Mammary microvascular endothelial cell (primary cell): Measurements from ENCODE around the gene C3orf33. TPM values are rescaled to one million over a fixed set of nuclear protein-coding genes. Genes with fewer than 3 reads are reported as not detected.

Source experiments
- total RNA-seq: library from RNA; depleted of rRNA; stranded (reverse); fragments of >200 nt; gene quantifications from 2 replicates; pipeline ENCODE4 v1.2.3, GENCODE V29; 2015

The C3orf33 gene
- total RNA-seq: 1.5 and 2.0 TPM in 2 replicates

GRCh38 chr3:155805802-155806618 is at the start of gene C3orf33:
Gene C3orf33, minus strand, starts transcription at chr3:155806278. Its CDS starts 26 bp downstream, at chr3:155806252.

DNA sequence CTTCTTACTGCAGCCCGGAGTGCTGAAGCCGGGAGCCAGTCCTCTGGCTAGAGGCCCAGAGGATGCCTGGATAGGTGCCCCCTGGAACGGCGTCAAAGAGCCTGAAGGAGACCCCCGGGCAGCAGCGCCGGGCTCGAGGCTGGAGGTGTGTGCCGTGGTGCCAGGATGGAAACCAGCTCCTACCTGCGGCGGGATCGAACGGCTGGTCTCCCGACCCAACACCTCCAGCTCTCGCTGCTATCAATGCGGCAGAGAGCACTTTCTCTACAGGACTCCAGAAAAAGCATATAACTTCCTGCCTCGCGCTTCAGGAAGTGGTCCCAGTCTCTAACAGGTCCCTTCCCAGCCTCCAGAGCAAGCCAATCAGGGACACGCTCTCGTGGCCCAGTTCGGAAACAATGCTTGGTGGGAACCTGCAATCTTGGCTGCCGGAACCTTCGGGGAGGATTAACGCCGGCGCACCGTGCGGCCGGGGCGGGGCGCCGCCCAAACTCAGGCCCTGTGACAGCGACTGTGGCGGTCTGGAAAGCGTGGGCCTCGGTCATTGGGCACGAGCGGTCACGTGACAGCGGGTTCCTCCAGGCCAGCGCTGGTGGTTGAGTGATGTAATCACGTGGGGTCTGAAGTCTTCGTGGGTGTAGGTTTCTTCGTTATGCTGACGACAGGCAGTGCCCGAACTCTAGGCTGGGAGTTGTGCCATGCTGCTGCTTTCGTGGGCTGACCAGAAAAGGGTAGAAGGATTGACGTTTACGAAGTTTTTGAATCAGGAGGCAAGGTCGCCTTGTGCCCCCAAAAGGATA is 48.3 kb upstream of the C3orf33 start, which contains the start of gene SLC33A1:
Gene SLC33A1, minus strand, starts transcription at position 287 of the 800 bp plus-strand sequence. CDS start 430 bp downstream, outside the sequence.

DNA sequence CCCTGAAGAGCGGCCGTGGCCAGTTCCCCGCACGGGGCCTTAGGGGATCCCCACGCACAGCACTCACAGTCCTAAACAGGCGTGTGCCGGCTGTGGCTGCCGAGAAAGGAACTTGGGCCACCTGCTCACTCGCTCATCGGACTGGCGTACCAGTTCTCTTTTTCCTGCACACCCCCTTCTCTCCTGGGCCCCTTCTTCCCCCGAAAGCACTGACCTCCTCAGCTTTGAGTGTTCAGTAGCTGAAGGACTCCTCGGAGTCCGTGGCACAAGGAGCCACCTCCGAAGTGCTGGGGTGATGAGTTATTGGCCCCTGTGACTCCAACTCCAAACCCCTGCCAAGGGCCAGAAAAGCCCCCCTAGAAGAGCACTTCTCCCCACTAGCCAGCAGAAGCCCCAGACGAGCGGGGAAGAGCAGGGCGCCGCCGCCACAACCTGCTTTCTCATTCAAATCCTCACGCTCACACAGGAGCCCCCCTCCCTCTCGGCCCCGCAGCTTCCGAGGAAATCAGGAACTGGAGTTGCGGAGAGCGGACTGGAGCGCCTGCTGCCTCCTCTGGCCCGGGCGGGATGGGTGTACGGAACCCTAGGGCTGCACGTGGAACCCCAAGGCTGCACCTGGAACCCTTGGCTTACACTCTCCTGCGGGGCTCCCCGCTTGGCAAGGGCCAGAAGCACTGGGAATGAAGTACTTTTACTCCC is 61.3 kb downstream of the C3orf33 start, which contains the start of gene PLCH1:
Gene PLCH1, minus strand, starts transcription at position 446 of the 699 bp plus-strand sequence. CDS start 40,847 bp downstream, outside the sequence.

Other genes starting within 250 kb of the C3orf33 start
- not detected in 2 replicates for gene PLCH1, start 61.2 kb downstream of the C3orf33 start, total RNA-seq
- 25.9 and 30.4 TPM in 2 replicates for gene SLC33A1, start 48.1 kb upstream of the C3orf33 start, total RNA-seq
- gene GMPS, start 64.4 kb upstream of the C3orf33 start, total RNA-seq: 46.7 and 52.6 TPM in 2 replicates